GM19324 (cell line): Measurements from ENCODE around the gene FSTL4.

Experiments used
- ATAC-seq: cut with Tn5 transposase; IDR thresholded peaks from one replicate; pipeline ENCODE4 v1.9.1; 2021; ENCODE audit warnings: mild to moderate bottlenecking, moderate library complexity; ENCODE audit not compliant: unreplicated experiment, low FRiP score

FSTL4 gene

DNA sequence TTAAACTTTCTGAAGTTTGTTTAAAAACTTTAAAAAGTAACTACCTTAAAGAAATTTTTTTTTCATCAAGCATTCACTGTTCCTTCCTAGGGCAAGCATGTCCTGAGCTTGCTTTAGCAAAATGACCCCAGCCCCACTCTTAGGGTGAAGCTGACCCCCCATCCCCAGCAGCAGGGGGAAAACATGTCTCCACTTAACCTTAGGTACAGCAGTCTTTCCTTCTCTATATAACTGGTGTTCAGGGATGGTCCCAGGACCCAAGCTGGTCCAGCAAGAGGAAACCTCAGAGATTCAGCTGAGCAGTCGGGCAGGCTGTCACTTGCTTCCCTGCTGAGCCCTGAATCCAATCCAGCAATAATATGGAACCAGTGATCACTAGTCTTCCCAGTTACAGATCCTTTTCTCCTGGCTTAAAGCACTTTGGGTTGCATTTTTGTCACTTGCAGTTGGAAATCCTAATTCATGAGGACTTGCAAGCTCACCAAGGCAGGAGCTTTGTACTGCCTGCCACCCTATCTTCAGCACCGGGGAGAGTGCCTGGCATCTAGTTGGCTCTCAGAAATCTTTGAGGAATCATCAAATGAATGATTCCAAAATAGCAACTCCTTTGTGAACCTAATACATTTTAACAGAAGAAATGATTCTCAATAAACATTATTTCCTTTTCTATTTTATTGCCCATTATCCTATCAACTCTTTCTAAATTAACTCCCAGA lies 91.2 kb downstream of the FSTL4 start:
- ATAC-seq, result no peak

GRCh38 chr5:133520062-133520461 lies 92.3 kb downstream of the FSTL4 start:
- ATAC-seq, result no peak

DNA sequence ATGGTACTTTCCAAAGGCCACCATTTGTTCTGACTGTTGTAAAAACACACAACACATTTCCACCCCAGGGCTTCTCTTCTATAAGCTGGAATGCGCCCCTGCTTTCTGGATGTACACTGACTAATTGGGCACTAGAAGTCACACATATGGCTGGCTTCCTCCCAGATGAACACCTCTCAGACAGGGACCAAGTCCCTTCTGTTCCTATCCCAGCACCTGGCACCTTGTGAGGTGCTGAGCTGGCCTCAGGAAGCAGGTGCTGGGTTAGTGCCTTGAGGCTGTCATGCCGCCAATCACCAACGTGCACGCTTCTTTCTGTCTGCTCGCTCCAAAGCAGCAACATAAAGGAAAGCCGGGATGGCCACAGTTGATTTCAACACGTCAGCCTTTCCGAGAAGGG lies 93.2 kb downstream of the FSTL4 start:
- ATAC-seq, result no peak

DNA sequence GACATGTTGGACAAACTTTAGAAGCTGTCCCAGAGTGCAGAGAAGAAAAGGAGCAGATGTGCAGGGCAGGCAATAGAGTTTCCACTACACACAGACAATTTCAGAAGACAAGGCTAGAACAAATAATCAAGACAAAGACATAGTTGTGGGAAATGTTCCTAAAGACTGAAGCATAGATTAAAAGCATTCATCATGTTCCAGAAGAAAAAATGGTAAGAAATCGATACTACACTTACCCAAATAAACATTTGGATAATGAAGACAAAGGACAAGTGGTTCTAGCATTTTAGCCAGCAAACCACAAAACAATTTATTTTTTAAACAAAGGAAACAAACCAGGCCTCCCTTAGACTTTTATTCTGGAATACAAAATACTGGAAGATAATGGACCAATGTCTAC lies 97.9 kb downstream of the FSTL4 start:
- ATAC-seq, result no peak

GRCh38 chr5:133512896-133513295 lies 99.4 kb downstream of the FSTL4 start:
- ATAC-seq, result no peak

GRCh38 chr5:133511653-133512235 lies 100.6 kb downstream of the FSTL4 start:
- ATAC-seq, result no peak

- no peak for ATAC-seq
These were observed 101.6 kb downstream of the FSTL4 start for GRCh38 chr5:133510634-133511262.

GRCh38 chr5:133509742-133510079 lies 102.6 kb downstream of the FSTL4 start:
- ATAC-seq, result no peak

DNA sequence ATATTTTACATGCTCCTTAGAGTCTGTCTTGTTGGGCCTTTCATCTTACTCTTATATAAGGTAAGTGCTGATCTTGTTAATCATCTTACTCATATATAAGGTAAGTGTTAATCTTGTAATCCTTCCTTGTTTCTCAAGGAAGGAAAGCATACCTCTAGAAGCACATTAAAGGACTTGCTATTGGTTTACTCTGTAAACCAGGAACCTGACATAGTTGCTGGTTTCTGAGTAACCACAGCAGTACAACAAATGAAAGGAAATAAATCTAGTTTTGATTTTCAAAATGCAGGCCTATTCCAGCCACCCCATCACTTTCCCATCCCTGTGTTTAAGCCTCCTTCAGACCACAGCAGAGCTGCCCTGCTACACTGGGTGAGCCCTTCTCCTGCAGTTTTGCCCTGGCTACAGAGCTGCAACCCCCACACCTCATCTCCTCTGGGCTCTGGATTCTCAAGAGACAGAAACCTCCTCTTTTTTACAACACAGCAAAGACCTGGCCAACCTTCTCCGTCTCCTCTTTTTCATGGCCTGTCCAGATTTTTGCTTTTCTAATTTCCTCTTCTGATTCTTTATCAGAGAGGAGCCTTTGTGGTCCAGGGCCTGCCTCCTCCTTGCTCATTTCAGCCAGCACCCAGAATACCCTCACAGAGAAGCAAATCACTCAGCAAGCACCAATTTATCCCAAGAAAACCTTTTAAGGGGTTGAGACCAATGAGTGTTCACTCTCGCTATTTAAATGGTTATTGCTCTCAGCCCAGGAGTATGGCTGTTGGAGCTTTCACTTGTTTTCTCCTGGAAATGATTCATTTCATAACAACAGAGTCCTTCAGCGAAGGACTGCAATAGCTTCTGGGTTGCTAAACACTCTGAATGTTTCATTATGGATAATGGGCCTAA lies 103.2 kb downstream of the FSTL4 start:
- no peak for ATAC-seq

DNA sequence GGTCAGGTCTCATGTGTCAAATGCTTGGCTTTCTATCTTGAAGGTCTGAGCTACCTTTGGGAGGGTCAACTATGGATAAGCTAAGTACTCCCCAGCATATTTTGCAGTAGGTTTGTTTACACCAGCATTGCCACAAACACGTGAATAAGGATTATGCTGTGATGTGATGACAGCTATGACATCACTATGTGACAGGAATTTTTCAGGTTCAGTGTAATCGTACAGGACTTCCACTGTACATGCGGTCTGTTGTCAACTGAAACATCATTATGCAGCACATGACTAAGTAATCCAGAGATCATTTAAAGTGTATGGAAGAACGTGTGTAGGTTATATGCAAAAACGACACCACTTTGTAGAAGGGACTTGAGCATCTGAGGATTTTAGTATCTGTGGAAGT lies 104.0 kb downstream of the FSTL4 start:
- ATAC-seq, result no peak

DNA sequence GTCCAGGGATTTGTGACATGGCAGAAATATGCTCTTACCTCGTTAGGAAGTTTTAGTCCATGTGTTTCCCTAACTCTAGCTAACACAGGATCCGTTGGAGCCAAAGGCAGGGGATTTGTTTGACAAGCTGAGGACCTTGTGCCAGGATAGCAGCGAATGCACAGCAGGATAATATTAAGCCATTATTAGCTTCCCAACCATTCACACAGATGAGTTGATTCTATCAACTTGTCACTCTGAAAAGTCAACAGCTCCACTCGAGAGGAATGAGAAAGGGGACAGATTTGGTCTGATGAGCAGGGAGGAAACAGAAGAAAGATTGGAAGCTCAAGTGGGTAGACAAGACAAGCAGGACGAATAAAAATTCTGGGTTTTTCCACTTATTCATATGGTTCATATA lies 106.2 kb downstream of the FSTL4 start:
- no peak for ATAC-seq

DNA sequence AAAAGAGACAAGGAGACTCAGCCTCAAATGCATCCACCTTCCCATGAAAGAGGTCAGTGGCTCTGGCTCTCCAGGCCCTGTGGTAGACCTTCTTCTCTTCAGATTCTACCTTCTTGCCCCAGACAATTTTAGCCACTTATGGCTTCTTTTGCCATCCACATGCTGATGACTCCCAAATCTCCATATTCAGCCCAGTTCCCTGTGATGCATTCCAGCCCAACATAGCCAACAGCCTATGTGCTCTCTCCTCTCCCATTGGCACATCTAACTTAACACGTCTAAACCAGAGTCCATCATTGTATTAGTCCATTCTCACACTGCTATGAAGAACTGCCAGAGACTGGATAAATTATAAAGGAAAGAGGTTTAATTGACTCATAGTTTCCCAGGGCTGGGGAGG lies 108.8 kb downstream of the FSTL4 start:
- no peak for ATAC-seq

GRCh38 chr5:133499895-133500294 lies 112.4 kb downstream of the FSTL4 start:
- ATAC-seq, result no peak

- no peak for ATAC-seq
These were observed 114.6 kb downstream of the FSTL4 start for GRCh38 chr5:133497608-133498348.

GRCh38 chr5:133496631-133497030 lies 115.7 kb downstream of the FSTL4 start:
- ATAC-seq, result no peak

- ATAC-seq, result no peak
These were observed 117.5 kb downstream of the FSTL4 start for GRCh38 chr5:133494923-133495246.

DNA sequence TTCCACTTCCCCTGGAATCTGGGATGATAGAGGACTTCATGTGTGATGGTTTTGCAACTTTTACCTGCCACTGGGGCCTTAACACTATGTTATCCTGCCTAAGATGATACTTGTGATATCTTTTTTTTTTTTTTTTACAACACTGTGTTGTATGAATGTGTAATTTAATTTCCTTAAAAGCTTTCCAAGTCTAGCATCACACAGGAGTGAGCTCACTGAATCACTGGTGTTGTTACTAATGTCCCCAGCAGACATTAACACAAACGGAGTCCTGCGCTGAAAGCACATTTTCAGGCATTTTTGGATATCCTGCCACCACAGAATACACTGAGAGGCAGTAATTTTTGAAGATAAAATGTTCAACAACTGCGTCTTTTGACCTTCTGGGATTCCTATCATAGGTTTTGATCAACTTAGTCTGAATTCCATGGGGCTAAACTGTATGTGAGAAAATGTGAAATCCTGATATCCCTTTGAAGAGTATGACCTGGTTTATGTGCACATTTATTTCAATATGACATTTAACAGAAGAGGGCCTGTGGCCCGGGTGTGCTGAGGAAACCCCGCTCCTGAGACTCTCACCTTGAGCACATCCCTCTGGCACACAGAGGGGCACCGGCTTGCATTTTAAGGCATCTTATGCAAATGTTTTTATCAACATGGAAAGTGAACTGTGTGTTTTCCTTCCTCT lies 118.0 kb downstream of the FSTL4 start:
- ATAC-seq, result no peak

DNA sequence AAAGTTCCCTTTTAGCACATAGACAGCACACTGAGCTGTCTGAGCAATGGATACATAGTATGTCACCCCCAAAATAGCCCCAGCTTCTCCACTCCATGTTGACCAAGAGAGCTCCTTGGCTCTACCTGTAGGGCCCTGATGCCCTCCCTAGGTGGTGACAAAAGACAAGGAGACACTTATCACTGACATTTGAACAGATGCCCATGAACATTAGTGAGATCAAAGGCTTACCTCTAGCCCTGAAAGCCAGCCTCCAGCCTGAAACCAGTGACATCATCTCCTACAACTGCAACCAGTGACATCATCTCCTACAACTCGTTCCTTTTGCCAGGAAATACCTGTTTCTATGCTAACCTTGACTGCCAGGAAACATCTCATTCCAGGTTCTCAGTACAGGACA lies 122.7 kb downstream of the FSTL4 start:
- ATAC-seq, result no peak

- ATAC-seq, result no peak
These were observed 125.2 kb downstream of the FSTL4 start for GRCh38 chr5:133487093-133487492.

DNA sequence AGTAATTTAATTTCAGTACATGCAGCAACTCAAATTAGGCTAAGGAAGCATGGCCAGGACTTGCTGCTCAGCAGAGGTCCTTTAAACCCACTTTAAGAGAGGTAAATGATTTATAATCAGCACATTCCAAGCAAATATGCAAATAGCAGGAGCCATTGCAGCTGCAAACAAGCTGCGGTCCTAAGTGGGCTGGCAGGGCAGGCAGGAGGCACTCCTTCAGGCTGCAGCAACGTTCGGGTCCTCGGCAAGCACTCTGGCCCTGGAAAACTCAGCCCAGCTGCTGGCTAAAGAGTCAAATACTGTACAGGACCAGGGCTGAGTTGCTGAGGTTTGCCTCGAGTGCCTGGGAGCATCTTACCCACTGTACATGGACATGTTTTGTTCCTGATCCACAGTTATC lies 126.9 kb downstream of the FSTL4 start:
- ATAC-seq, result no peak
